Caco-2 (cell line): ENCODE data around the gene POLR3G. TPM values are rescaled to one million over a fixed set of nuclear protein-coding genes. Genes with fewer than 3 reads are reported as not detected.
A peak's percentile ranks its signal among the peaks of the same experiment; 100 is the strongest.

ENCODE experiments used
- BruUV-seq: library from RNA; stranded (reverse); fragments of 400-500 nt; replicated peaks from 2 replicates; lab custom pipeline; 2021; lab: Mats Ljungman, UMichigan
- CTCF ChIA-PET: fragments of 300-600 bp; sonication (Branson Sonifier 250); formaldehyde crosslinking; loops from one replicate; lab custom pipeline; 2022; ENCODE audit warnings: antibody characterized with exemption; lab: Charles Lee
- POLR2A ChIA-PET: fragments of 300-600 bp; sonication (Branson Sonifier 250); formaldehyde crosslinking; loops from one replicate; lab custom pipeline; 2022; ENCODE audit warnings: antibody characterized with exemption; lab: Charles Lee
- DNase-seq, 2 experiments: peaks; one replicate each; pipeline versions ENCODE4 v3.0.0 to v3.0.0-alpha.2; 2020 to 2022
- H3K27me3 ChIP-seq: replicated peaks from 2 replicates; pipeline ENCODE4 v1.6.0; 2011; ENCODE audit warnings: low read length; ENCODE audit not compliant: control insufficient read depth, insufficient read depth
- H3K36me3 ChIP-seq: 2 replicates; pipeline ENCODE4 v1.5.1; 2011; ENCODE audit warnings: low read length; ENCODE audit not compliant: control insufficient read depth, insufficient read depth
- H3K4me1 ChIP-seq: fragments of 250-450 bp; sonication (Bioruptor Pico); 2 replicates; pipeline ENCODE4 v1.5.1; 2020; ENCODE audit warnings: mild to moderate bottlenecking
- H3K4me3 ChIP-seq: 2 replicates; pipeline ENCODE4 v1.5.1; 2011; ENCODE audit warnings: low read depth, mild to moderate bottlenecking, control low read depth, low read length
- H3K9me3 ChIP-seq: fragments of 250-450 bp; sonication (Bioruptor Pico); 2 replicates; pipeline ENCODE4 v1.5.1; 2020; ENCODE audit warnings: mild to moderate bottlenecking, moderate library complexity
- H3K27ac Mint-ChIP-seq: one replicate; pipeline ENCODE4 v1.8.0; 2022; ENCODE audit warnings: mixed read lengths; ENCODE audit not compliant: unreplicated experiment
- H3K27me3 Mint-ChIP-seq: one replicate; pipeline ENCODE4 v1.8.0; 2022; ENCODE audit warnings: mixed read lengths; ENCODE audit not compliant: insufficient read depth, unreplicated experiment
- H3K36me3 Mint-ChIP-seq: one replicate; pipeline ENCODE4 v1.8.0; 2022; ENCODE audit warnings: mild to moderate bottlenecking, mixed read lengths; ENCODE audit not compliant: insufficient read depth, unreplicated experiment
- H3K4me1 Mint-ChIP-seq: one replicate; pipeline ENCODE4 v1.8.0; 2022; ENCODE audit warnings: low read depth, mixed read lengths; ENCODE audit not compliant: unreplicated experiment
- H3K4me3 Mint-ChIP-seq: one replicate; pipeline ENCODE4 v1.8.0; 2022; ENCODE audit warnings: mild to moderate bottlenecking, moderate library complexity, mixed read lengths; ENCODE audit not compliant: unreplicated experiment
- H3K9me3 Mint-ChIP-seq: one replicate; pipeline ENCODE4 v1.8.0; 2022; ENCODE audit warnings: mixed read lengths; ENCODE audit not compliant: unreplicated experiment
- intact Hi-C: fragments of 100-400 bp; cut with micrococcal nuclease; formaldehyde crosslinking; loops from one replicate; pipeline ENCODE4 v1.10.0; 2022; ENCODE audit not compliant: unreplicated experiment
- total RNA-seq: library from RNA; stranded (reverse); gene quantifications from 2 replicates; pipeline ENCODE4 v1.2.3, GENCODE V29; 2022
- TF ChIP-seq, protein P1 (sequence below), 2 experiments: fragments of 200-600 bp in 1 of 2; IDR thresholded peaks; 1 replicate in 1 of 2; 2 replicates in 1 of 2; pipeline versions ENCODE4 v1.5.1 to v1.8.0; 2011 to 2022; ENCODE audit warnings: antibody characterized with exemption in 1 of 2, control low read depth in 1 of 2, inconsistent platforms in 1 of 2, low read depth in 1 of 2, low read length in 1 of 2, mild to moderate bottlenecking in 1 of 2, moderate library complexity in 1 of 2; ENCODE audit not compliant: insufficient read depth in 1 of 2, severe bottlenecking in 1 of 2, unreplicated experiment in 1 of 2

POLR3G gene
- total RNA-seq, 1 experiment from 2014 or later = 5.4 TPM

DNA sequence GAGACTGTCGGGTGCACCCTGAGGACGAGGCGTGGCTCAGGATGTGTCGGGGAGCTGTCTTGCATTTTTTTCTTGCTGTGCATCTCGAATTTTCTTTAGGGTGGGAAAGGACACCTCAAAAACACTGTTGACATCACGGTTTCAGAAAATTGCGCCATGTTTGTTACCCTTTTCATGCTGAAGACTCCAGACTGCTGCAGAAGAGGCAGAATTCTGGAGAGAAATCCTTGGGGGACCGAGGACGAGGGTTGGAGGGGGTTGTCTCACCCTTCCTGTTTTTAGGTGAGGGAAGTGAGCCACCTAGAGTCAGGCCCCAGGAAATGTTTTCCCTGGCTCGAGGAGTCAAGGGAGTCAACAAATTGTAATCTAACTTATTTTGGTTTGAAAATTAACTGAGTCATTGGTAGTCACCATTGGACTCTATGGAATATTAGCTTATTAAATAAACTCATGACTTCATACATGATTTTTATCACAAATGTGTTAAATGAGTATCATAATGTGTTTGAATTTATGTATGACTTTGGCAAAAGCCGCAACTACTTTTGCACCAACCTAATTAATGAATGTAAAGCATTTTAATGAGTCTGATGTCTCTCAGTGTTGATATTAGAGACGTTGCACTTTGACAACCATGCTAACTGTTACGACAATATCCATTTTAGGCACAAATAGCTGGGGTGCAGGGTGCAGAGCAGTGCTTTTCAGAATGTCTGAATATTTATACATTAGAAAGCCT lies 55.4 kb downstream of the POLR3G start:
- BruUV-seq = TSS peak; percentile 57
- Histone ChIP-seq H3K4me1 (peaks cover 8% of the 10 kb centered on the region), H3K9me3 (no peaks in the 10 kb centered on the region), H3K4me3 (peak overlapping the region; percentile 51), H3K27me3 (no peaks in the 10 kb centered on the region), H3K36me3 (no peaks in the 10 kb centered on the region)
- Mint-ChIP-seq H3K9me3 (no peaks in the 10 kb centered on the region), H3K36me3 (peaks cover 7% of the 10 kb centered on the region), H3K4me1 (peaks cover 29% of the 10 kb centered on the region), H3K27ac (peak overlapping the region; percentile 79), H3K27me3 (no peaks in the 10 kb centered on the region), H3K4me3 (peak overlapping the region; percentile 96)
- TF ChIP-seq, protein P1, sequence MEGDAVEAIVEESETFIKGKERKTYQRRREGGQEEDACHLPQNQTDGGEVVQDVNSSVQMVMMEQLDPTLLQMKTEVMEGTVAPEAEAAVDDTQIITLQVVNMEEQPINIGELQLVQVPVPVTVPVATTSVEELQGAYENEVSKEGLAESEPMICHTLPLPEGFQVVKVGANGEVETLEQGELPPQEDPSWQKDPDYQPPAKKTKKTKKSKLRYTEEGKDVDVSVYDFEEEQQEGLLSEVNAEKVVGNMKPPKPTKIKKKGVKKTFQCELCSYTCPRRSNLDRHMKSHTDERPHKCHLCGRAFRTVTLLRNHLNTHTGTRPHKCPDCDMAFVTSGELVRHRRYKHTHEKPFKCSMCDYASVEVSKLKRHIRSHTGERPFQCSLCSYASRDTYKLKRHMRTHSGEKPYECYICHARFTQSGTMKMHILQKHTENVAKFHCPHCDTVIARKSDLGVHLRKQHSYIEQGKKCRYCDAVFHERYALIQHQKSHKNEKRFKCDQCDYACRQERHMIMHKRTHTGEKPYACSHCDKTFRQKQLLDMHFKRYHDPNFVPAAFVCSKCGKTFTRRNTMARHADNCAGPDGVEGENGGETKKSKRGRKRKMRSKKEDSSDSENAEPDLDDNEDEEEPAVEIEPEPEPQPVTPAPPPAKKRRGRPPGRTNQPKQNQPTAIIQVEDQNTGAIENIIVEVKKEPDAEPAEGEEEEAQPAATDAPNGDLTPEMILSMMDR (IDR thresholded peaks at IDR 0.05; ENCODE audit: insufficient read depth in 1 of 2, low read depth in 1 of 2, low read length in 1 of 2, severe bottlenecking in 1 of 2, unreplicated experiment in 1 of 2) = peak; percentile 81 to 86
- peak; percentile 77 to 78 for DNase-seq
- CTCF ChIA-PET = interaction anchor here (1.0 to 1.4 kb wide), 4 partner anchors 55 to 120 kb away, joined by 3 to 6 read pairs (median 4); partner anchors contain the start of genes CETN3, MBLAC2 and POLR3G
- intact Hi-C loops = loop anchor here (1.0 kb wide), 7 partner anchors 56 to 253 kb away; partner anchors contain the start of genes CETN3, MBLAC2 and POLR3G
- POLR2A ChIA-PET = no interaction called here

DNA sequence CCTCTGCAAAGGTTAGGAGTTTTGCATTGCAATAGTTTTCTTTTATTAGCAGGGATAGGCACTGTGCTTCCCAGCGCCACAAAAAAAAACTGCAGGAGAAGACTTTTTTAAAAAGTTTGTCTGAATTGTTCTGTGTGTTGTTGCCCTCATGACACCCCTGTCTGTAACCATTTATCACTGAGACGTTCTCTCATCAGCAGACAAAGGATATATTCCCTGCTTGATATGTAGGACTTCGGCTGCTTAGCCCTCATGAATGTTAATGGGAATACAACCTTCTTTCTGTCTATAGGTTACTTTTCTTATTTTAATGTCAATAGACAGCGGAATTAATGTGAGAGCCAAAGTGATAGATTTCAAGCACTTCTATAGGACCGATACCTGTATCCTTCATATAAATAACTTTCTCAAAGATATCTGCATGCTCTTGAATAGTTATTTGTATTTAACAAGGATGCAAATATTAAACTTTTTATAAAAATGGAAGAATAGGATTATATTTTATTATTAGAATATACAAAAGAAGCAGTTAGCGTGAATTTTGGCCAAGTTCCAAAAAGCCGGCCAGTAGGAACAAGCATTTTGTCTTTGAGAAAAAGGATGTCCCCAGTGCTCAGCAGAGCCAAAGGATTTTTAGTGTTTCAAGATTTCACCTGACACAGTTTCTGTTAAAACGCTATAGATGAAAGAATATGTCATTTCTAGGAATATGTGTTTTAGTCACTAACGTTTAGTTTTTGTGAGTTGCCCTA lies 56.2 kb downstream of the POLR3G start:
- TF ChIP-seq, protein P1 (IDR thresholded peaks at IDR 0.05; ENCODE audit: insufficient read depth in 1 of 2, low read depth in 1 of 2, low read length in 1 of 2, severe bottlenecking in 1 of 2, unreplicated experiment in 1 of 2) = no peak
- BruUV-seq = no TSS peak

DNA sequence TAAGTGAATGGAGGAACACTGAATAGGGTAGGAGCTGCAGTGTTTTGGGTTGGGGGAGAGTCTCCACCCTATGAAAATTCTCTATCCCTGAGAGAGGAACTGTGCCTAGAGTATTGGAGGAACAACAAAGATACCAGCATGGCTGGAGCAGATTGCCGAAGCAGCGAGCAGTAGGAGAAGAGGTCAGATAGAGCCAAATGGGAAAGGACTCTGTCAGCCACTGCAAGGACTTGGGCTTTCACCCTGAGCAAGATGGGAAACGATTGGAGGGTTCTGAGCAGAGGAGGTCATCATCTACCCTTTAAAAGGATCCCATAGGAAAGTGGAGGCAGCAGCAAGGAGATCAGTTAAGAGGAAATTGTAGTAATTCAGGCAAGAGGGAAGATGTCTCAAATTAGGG lies 59.1 kb downstream of the POLR3G start:
- no TSS peak for BruUV-seq
- H3K36me3 Mint-ChIP-seq = peaks cover 5% of the 10 kb centered on the region
- H3K27ac Mint-ChIP-seq = no peak overlapping the region
- H3K27me3 ChIP-seq = no peaks in the 10 kb centered on the region
- H3K4me1 Mint-ChIP-seq = peaks cover 14% of the 10 kb centered on the region
- no peak for DNase-seq
- ChIA-PET CTCF (no interaction called here), POLR2A (no interaction called here)
- H3K36me3 ChIP-seq = no peaks in the 10 kb centered on the region
- H3K27me3 Mint-ChIP-seq = no peaks in the 10 kb centered on the region
- H3K4me3 ChIP-seq = no peak overlapping the region
- TF ChIP-seq, protein P1 (IDR thresholded peaks at IDR 0.05; ENCODE audit: insufficient read depth in 1 of 2, low read depth in 1 of 2, low read length in 1 of 2, severe bottlenecking in 1 of 2, unreplicated experiment in 1 of 2) = no peak
- H3K9me3 Mint-ChIP-seq = no peaks in the 10 kb centered on the region
- intact Hi-C loops = no loop called here
- H3K4me1 ChIP-seq = peaks cover 17% of the 10 kb centered on the region
- H3K9me3 ChIP-seq = no peaks in the 10 kb centered on the region
- H3K4me3 Mint-ChIP-seq = no peak overlapping the region

More for the DNA sequence above, 56.2 kb downstream of the POLR3G start:
- no peaks in the 10 kb centered on the region for H3K9me3 ChIP-seq
- H3K4me1 ChIP-seq = peaks cover 12% of the 10 kb centered on the region
- intact Hi-C loops = loop anchor here (1.0 kb wide), 4 partner anchors 73 to 145 kb away; no protein-coding TSS in a partner anchor
- peaks cover 36% of the 10 kb centered on the region for H3K4me1 Mint-ChIP-seq
- ChIA-PET CTCF (interaction anchor here (1.3 to 1.4 kb wide), 2 partner anchors 91 to 110 kb away, joined by 3 to 4 read pairs; no protein-coding TSS in a partner anchor), POLR2A (no interaction called here)
- H3K4me3 ChIP-seq = no peak overlapping the region
- no peak overlapping the region for H3K27ac Mint-ChIP-seq
- no peaks in the 10 kb centered on the region for H3K27me3 Mint-ChIP-seq
- peaks cover 5% of the 10 kb centered on the region for H3K36me3 Mint-ChIP-seq
- no peaks in the 10 kb centered on the region for H3K9me3 Mint-ChIP-seq
- no peak overlapping the region for H3K4me3 Mint-ChIP-seq
- no peak for DNase-seq
- H3K36me3 ChIP-seq = no peaks in the 10 kb centered on the region
- H3K27me3 ChIP-seq = no peaks in the 10 kb centered on the region
